BE2C (cell line): ENCODE data around the gene TRIM40.

ENCODE experiments used
- DNase-seq: peaks from one replicate; pipeline ENCODE4 v3.0.0-alpha.2; 2020
- H3K27me3 ChIP-seq: fragments of 250-450 bp; sonication (Bioruptor Pico); 2 replicates; pipeline ENCODE4 v1.5.1; 2020; ENCODE audit warnings: mild to moderate bottlenecking
- H3K36me3 ChIP-seq: fragments of 250-450 bp; sonication (Bioruptor Pico); 2 replicates; pipeline ENCODE4 v1.5.1; 2020; ENCODE audit warnings: mild to moderate bottlenecking
- H3K4me1 ChIP-seq: fragments of 250-450 bp; sonication (Bioruptor Pico); 2 replicates; pipeline ENCODE4 v1.5.1; 2020
- H3K4me3 ChIP-seq: 2 replicates; pipeline ENCODE4 v1.5.1; 2011; ENCODE audit warnings: low read depth, low read length
- H3K9me3 ChIP-seq: fragments of 250-450 bp; sonication (Bioruptor Pico); 2 replicates; pipeline ENCODE4 v1.5.1; 2020
- TF ChIP-seq, protein P1 (sequence below): IDR thresholded peaks from 2 replicates; pipeline ENCODE4 v1.5.1; 2012; ENCODE audit warnings: mild to moderate bottlenecking, low read depth, low read length

The TRIM40 gene

DNA sequence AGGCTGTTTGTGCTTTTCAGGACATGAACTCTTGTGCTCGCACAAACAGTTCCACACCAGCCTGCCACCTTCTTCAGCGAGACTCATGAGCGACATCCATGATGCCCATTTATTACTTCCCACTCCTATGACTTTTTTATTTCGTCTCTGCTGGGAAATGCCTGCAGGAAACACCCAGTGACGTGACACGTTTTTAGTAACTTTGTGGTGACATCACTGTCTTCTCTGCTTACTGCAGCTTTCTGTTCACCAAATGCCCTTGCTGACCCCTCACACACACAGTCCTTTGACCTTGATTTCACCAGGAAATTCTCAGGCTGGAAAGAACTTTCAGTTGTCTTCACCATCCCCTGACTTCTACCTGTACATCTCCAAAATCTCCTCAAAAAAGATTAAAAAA, 8.9 kb downstream of the TRIM40 start:
- Histone ChIP-seq H3K9me3 (no peaks in the 10 kb centered on the region), H3K27me3 (peaks cover 19% of the 10 kb centered on the region), H3K4me1 (no peaks in the 10 kb centered on the region; the same call in 1 of the 2 replicates), H3K4me3 (no peak overlapping the region), H3K36me3 (no peaks in the 10 kb centered on the region)
- DNase-seq, result no peak
- TF ChIP-seq, protein P1, sequence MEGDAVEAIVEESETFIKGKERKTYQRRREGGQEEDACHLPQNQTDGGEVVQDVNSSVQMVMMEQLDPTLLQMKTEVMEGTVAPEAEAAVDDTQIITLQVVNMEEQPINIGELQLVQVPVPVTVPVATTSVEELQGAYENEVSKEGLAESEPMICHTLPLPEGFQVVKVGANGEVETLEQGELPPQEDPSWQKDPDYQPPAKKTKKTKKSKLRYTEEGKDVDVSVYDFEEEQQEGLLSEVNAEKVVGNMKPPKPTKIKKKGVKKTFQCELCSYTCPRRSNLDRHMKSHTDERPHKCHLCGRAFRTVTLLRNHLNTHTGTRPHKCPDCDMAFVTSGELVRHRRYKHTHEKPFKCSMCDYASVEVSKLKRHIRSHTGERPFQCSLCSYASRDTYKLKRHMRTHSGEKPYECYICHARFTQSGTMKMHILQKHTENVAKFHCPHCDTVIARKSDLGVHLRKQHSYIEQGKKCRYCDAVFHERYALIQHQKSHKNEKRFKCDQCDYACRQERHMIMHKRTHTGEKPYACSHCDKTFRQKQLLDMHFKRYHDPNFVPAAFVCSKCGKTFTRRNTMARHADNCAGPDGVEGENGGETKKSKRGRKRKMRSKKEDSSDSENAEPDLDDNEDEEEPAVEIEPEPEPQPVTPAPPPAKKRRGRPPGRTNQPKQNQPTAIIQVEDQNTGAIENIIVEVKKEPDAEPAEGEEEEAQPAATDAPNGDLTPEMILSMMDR, result no peak

DNA sequence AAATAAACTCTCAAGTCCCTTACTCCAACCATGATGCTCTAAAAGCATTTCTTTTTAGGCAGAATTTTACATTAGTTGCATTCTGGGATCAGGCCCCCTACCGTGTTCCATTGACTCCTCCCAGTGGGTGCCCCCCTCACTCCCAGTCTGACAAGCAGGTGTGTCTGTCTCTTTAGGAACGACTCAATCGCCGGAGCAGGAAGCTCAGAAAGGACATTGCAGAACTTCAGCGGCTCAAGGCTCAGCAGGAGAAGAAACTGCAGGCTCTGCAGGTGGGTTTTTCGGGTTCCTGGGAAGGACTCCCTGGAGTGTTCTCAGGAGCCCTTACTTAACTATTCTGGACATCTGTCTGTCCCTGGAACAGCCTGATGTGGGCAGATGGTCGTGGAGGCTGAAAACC, 9.9 kb downstream of the TRIM40 start:
- Histone ChIP-seq H3K4me1 (no peaks in the 10 kb centered on the region; the same call in 1 of the 2 replicates), H3K9me3 (no peaks in the 10 kb centered on the region), H3K36me3 (no peaks in the 10 kb centered on the region), H3K27me3 (peaks cover 19% of the 10 kb centered on the region), H3K4me3 (no peak overlapping the region)
- no peak for DNase-seq
- TF ChIP-seq, protein P1, result no peak

DNA sequence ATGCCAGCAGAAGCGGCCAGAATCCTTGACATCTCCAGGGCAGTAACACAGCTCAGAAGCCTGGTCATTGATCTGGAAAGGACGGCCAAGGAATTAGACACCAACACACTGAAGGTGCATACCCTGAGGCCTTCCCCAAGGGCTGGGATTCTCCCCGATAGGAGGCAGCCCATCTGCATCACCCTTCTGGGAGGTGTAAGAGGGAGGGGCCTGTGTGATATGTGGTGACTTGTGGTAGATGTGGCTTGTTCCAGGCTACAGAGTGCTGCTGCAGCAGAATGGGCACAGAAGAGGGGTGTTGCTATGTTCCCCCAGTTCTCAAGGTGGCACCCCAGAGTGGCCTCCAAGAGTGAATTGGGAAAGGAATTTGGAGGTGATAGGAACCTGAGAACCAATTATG, 11.2 kb downstream of the TRIM40 start:
- Histone ChIP-seq H3K9me3 (no peaks in the 10 kb centered on the region), H3K4me1 (no peaks in the 10 kb centered on the region; the same call in 1 of the 2 replicates), H3K36me3 (no peaks in the 10 kb centered on the region), H3K4me3 (no peak overlapping the region), H3K27me3 (peaks cover 22% of the 10 kb centered on the region)
- no peak for DNase-seq
- TF ChIP-seq, protein P1, result no peak

DNA sequence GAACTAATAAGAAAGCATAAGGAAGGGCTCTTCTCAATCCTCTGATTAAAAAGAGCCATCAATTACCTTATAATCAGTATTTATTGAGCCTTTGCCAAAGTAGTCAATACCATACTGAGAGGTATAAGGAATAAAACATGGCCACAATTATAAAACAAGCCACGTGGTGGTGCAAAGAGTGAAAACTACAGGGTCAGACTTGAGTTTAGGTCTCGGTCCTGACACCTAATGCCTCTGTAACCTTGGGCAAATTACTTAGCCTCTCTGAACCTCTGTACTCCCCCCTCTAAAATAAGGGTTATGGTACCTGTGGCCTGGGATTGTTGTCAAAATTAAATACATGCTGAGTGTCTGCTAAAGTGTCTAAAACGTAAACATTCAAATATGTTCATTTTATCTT, 13.3 kb downstream of the TRIM40 start:
- H3K4me1 ChIP-seq, result no peaks in the 10 kb centered on the region
- H3K27me3 ChIP-seq, result peaks cover 21% of the 10 kb centered on the region
- DNase-seq, result no peak
- no peaks in the 10 kb centered on the region for H3K36me3 ChIP-seq
- no peak overlapping the region for H3K4me3 ChIP-seq
- TF ChIP-seq, protein P1, result no peak
- no peaks in the 10 kb centered on the region for H3K9me3 ChIP-seq

DNA sequence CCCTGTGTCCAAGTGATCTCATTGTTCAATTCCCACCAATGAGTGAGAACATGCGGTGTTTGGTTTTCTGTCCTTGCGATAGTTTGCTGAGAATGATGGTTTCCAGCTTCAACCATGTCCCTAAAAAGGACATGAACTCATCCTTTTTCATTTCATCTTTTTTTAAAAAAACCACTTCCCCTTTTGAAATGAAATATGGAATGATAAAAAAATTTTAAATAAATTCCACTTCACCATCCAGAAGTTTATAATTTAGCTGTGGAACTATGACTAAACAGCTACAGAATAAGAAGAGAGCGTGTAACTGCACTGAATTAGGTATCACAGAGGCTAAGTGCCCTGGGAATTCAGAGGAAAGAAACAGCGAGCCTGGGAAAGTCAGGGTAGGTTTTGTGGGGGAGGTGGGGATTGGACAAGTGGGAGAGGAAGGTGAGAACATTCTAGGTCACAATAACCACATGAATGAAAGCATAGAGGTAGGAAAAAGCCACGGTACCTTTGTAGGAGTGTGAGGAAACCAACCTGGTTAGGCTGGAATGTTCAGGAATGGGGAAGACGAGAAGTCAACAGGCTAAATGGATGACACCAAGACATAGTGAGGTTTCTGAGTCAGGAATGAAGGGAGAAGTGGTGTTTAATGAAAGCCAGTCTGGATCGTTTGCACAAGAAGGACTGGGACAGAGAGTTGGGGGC, 14.1 kb downstream of the TRIM40 start:
- no peak for DNase-seq
- Histone ChIP-seq H3K4me1 (no peaks in the 10 kb centered on the region), H3K36me3 (no peaks in the 10 kb centered on the region), H3K27me3 (peaks cover 21% of the 10 kb centered on the region), H3K9me3 (no peaks in the 10 kb centered on the region), H3K4me3 (no peak overlapping the region)
- TF ChIP-seq, protein P1, result no peak

DNA sequence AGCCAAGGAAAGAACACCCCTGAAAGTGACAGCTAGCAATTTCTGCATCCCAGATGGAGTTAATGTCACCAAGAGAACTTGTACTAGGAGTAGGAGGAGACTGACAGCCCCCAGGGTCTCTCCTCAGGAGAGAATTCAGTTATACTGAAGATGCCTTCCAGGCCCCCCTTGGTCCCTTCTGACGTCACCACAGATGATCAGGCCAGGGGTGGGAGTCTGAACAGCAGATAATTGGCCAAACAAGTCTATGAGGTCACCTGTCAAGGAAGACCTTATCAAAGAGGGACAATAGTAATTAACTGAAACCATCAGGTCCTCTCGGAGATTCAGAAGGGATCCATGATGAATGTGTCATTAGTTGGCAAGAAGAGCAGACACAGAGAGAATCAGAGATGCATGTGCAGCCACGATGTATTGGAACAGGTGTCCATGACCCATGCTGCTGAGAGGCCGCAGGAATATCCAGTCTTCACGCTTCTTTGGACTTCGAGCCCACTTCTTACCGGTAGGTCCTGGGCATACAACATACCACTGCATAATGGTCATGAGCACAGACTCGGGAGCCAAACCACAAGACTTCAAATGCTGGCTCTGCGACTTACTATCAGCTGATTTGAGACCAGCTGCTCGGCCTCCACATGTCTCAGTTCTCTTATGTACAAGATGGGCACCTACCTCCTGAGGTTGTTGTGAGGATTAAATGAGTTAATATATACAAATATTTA, 14.9 kb downstream of the TRIM40 start:
- DNase-seq, result no peak
- no peak overlapping the region for H3K4me3 ChIP-seq
- H3K27me3 ChIP-seq, result peaks cover 22% of the 10 kb centered on the region

More for the DNA sequence above, 14.9 kb downstream of the TRIM40 start:
- no peaks in the 10 kb centered on the region for H3K4me1 ChIP-seq
- H3K36me3 ChIP-seq, result no peaks in the 10 kb centered on the region
- no peaks in the 10 kb centered on the region for H3K9me3 ChIP-seq
- TF ChIP-seq, protein P1, result no peak
